GM18873 (cell line): ENCODE measurements around the gene GRM2.

Experiments
- ATAC-seq: cut with Tn5 transposase; IDR thresholded peaks from one replicate; pipeline ENCODE4 v1.9.1; 2021; ENCODE audit warnings: mild to moderate bottlenecking, moderate library complexity, moderate number of reproducible peaks; ENCODE audit not compliant: unreplicated experiment, low FRiP score

The GRM2 gene

GRCh38 chr3:51703761-51704510, 2.9 kb upstream of the GRM2 start:
- no peak for ATAC-seq

GRCh38 chr3:51704511-51704950, 2.3 kb upstream of the GRM2 start:
- ATAC-seq: no peak

- no peak for ATAC-seq
Measured at GRCh38 chr3:51705276-51706020, 1.4 kb upstream of the GRM2 start.

GRCh38 chr3:51706021-51706485, 815 bp upstream of the GRM2 start:
- no peak for ATAC-seq

GRCh38 chr3:51708216-51708845, 1.5 kb downstream of the GRM2 start:
- ATAC-seq: no peak

GRCh38 chr3:51709004-51709420, 2.1 kb downstream of the GRM2 start:
- no peak for ATAC-seq

- no peak for ATAC-seq
Measured at GRCh38 chr3:51709675-51710074, 2.8 kb downstream of the GRM2 start.

- no peak for ATAC-seq
Measured at GRCh38 chr3:51710631-51711351, 3.9 kb downstream of the GRM2 start.

GRCh38 chr3:51711352-51712037, 4.6 kb downstream of the GRM2 start:
- ATAC-seq: no peak

GRCh38 chr3:51712038-51712420, 5.2 kb downstream of the GRM2 start:
- ATAC-seq: no peak

- no peak for ATAC-seq
Measured at GRCh38 chr3:51712511-51712931, 5.7 kb downstream of the GRM2 start.

GRCh38 chr3:51712963-51713362, 6.1 kb downstream of the GRM2 start:
- ATAC-seq: no peak

- ATAC-seq: no peak
Measured at GRCh38 chr3:51715231-51715976, 8.5 kb downstream of the GRM2 start.

- no peak for ATAC-seq
Measured at GRCh38 chr3:51715977-51716294, 9.1 kb downstream of the GRM2 start.

GRCh38 chr3:51716805-51717204, 9.9 kb downstream of the GRM2 start:
- no peak for ATAC-seq

GRCh38 chr3:51717446-51717845, 10.6 kb downstream of the GRM2 start:
- ATAC-seq: no peak

- ATAC-seq: no peak
Measured at GRCh38 chr3:51717947-51718346, 11.1 kb downstream of the GRM2 start.

- no peak for ATAC-seq
Measured at GRCh38 chr3:51718547-51719409, 11.9 kb downstream of the GRM2 start.
